Activated CD4-positive, alpha-beta T cell treated with anti-CD3 and anti-CD28 coated beads, Interleukin-2, amount 50 U/mL, for 4 hours (primary cell): Measurements from ENCODE around the gene RHOB.

Source experiments
- DNase-seq, 2 experiments: peaks; one replicate each; pipeline ENCODE4 v3.0.0-alpha.2; 2020

Gene RHOB

GRCh38 chr2:20496076-20496872 is 49.4 kb downstream of the RHOB start:
- no peak for DNase-seq

GRCh38 chr2:20496942-20497341 is 50.1 kb downstream of the RHOB start:
- DNase-seq, result no peak
